A673 (cell line): Measurements from ENCODE around the gene ZNF280D.

ENCODE experiments used
- EZH2 ChIP-seq: fragments of 200-600 bp; sonication (generic); IDR thresholded peaks from 2 replicates; pipeline ENCODE4 v1.6.1; 2017; ENCODE audit warnings: borderline replicate concordance, low read depth, mild to moderate bottlenecking, mixed read lengths, antibody characterized with exemption, low read length; ENCODE audit not compliant: poor library complexity, severe bottlenecking
- TF ChIP-seq, protein P1 (sequence below): fragments of 300-800, 200-600 bp; sonication (generic); conservative IDR thresholded peaks from 2 replicates; pipeline ENCODE4 v1.5.1; 2017; ENCODE audit warnings: low read depth, mild to moderate bottlenecking, antibody characterized with exemption, low read length, moderate library complexity, mixed read lengths

- TF ChIP-seq, protein P1, sequence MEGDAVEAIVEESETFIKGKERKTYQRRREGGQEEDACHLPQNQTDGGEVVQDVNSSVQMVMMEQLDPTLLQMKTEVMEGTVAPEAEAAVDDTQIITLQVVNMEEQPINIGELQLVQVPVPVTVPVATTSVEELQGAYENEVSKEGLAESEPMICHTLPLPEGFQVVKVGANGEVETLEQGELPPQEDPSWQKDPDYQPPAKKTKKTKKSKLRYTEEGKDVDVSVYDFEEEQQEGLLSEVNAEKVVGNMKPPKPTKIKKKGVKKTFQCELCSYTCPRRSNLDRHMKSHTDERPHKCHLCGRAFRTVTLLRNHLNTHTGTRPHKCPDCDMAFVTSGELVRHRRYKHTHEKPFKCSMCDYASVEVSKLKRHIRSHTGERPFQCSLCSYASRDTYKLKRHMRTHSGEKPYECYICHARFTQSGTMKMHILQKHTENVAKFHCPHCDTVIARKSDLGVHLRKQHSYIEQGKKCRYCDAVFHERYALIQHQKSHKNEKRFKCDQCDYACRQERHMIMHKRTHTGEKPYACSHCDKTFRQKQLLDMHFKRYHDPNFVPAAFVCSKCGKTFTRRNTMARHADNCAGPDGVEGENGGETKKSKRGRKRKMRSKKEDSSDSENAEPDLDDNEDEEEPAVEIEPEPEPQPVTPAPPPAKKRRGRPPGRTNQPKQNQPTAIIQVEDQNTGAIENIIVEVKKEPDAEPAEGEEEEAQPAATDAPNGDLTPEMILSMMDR: no peak
- TF ChIP-seq EZH2: no peak
Measured at GRCh38 chr15:56675930-56676329, 57.4 kb downstream of the ZNF280D start.
